Ramos (cell line): ENCODE results near the gene CPE.

Experiments used
- in situ Hi-C: fragments of 300-500 bp; cut with MboI; formaldehyde crosslinking; loops from one replicate; pipeline ENCODE4 v1.14.3; 2022; ENCODE audit warnings: low sequenced_read_pairs; ENCODE audit not compliant: unreplicated experiment

Gene CPE

DNA sequence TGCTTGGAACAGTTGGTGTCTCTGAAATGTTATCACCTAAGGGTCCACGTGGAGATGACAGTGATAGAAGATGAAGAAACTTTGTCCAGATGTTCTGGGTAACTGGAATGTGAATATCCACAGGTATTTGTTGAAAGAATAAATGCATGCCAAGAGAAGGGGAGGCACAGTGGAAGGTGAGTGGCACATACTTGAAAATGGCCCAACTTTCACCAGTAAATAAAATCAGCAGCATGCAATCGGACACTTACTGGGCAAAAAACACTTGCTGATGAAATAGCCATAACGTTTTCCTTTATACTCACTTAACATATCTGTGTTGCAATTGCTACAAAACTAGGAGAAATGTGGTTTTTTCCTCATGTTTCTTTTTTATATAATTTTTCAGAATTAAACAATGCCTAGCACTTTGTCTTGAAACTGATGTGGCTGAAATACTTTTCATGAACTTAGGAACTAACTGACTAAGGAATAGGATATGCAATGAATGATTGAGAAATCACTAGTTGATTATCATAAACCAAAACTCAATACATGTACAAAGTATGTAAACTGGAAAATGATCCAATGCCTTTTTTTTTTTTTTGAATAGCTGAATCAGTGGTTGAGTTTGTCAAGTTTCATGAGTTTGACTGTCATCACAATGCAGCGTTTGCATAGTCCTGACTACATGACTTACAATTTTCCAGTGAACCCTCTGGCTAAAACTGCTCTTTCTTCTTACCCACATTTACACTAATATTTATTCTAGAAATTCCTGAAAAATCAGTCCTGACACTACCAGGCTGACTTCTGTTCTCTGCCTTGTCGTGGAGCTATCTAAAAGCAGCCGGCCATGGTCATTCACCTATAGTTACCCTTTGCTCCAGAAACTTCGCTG is 127.4 kb downstream of the CPE start:
- in situ Hi-C loops, result no loop called here

DNA sequence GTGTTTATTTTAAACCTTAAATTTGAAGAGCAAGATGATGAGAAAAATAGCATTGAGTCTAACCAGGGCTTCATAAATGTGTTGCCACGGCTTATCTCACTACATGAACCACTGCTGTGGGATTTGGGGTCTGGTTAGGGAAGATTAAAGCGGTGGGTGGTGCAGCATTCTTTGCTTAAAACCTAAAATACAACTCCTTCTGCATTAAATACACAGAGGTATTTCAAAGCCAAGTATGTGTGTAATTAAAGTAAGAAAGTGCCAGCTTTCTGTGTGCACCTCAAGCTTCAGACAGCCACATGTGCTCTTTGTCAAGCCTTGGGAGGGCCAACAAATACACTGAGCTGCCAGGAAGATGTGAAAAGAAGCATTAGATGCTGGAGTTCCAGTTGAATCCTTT is 128.0 kb downstream of the CPE start:
- in situ Hi-C loops, result no loop called here

DNA sequence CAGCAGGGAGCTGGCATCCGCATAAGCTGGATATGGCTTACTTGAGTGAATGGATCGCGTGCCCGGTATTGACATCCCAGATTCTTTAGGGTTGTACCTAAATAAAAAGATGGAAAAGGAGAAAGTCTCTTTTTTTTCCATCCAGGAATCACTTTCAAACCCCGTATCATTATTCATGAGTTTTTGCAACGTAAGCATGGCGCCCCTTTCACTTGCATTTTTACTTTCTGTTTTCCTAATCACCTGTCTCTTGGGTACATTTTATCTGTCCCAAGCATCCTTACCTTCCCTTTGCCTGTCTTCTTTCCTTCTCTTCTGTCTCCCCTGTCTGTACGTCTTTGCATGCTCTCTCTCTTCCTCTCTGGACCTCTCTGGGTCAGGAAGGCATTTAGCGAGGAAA is 128.6 kb downstream of the CPE start:
- in situ Hi-C loops, result no loop called here

DNA sequence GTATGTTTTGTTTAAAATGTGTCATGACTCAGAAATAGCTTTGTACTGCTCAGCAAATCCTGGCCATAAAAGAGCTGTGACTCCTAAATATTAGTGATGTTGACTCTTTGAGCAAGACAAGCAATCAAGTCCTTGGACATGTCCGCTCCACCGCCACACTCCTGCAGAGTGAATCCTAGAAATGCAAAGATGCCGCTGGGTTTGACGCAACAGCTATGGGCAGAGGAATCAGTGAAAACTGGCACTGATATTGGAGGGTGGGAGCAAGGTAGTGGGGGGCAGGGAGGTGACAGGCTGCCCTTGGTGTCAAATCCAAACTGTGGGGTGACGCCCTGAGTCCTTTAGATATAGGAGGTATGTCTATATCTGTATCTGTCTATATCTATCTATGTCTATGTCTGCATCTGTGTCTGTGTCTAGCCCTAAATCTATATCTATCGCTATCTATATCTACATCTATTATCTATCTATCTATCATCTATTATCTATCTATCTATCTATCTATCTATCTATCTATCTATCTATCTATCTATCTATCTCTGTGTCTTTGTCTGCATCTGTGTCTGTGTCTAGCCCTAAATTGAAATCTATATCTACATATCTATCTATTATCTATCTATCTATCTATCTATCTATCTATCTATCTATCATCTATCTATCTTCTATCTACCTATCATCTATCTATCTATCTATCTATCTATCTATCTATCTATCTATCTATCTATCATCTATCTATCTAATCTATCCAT is 129.7 kb downstream of the CPE start:
- in situ Hi-C loops, result no loop called here

DNA sequence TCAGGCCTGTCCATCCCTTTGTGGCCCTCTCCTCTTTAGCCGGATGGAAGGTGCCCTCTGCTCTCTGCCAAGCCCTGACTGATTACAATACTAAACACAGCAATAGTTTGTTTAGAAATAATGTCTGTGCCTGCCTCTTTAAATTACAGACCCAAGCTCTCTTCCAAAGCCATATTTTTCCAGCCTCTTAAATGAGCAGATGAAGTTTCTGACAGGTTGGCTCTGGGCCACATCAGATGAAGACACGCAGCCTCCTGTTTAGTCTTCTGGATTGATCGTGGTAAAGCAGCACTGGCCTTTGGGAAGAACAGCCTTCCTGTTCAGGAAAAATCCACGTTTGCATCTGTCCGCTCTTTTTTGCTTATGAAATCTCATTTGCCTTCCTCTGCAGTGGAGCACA is 133.6 kb downstream of the CPE start:
- in situ Hi-C loops, result no loop called here

DNA sequence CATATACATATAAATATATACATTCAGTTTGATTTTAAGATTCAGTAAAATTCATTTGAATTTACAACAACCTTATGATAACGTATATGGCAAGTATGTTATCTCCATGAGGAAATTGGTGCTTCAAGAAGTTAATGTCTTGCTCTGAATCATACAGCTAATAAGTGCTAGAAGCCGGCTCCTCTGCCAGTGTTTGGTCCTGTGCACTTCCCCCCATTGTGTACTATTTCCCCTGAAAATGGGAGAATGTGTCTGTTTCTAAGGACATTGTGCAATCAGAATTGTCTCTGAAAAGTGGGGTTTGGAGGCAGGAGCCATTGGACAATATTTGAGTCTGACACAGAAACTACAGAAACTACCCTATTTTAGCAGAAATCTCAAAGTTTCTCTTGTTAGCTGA is 135.9 kb downstream of the CPE start:
- in situ Hi-C loops, result no loop called here

DNA sequence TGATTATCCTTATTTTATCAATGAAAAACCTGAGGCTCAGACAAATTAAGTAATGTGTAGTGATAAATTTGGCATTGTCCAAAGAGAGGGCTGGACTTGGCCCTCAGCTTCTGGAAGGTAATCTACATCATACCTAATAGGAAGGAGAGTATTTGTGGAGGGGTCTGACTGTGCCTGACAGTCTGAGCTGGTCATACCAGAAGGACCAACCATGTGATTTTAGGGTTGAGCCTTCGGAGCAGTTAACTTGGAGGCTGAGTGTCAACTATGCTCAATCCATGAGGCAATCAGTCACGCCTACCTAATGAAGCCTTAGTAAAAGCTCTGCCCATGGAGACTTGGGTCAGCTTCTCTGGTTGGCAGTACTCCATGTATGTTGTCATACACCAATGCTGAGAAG is 136.4 kb downstream of the CPE start:
- in situ Hi-C loops, result no loop called here

DNA sequence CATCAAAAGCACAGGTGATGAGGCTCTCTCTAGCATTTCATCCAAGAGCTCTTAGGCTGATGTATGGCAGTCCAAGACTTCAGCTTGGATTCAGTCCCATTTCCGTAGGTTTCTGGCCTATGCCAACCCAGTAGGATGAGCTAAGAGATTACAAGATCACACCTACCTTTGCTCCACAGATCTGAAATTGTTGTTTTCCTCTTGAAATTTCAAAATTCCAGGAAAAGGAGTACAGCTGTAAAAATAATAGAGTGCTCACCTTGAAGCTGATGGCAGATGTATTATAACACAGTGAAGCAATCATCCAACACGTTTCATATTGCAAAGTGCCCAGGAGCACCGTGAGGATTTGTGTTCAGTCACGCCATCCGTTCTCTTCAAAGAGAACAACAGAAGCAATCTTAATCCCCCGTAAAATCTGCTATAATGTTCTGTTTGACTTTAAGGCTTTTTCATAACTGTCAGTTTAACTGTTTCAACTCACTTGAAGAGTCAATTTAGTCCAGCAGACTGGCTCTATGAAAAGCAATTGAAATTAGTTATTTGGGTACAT is 137.5 kb downstream of the CPE start:
- in situ Hi-C loops, result no loop called here

DNA sequence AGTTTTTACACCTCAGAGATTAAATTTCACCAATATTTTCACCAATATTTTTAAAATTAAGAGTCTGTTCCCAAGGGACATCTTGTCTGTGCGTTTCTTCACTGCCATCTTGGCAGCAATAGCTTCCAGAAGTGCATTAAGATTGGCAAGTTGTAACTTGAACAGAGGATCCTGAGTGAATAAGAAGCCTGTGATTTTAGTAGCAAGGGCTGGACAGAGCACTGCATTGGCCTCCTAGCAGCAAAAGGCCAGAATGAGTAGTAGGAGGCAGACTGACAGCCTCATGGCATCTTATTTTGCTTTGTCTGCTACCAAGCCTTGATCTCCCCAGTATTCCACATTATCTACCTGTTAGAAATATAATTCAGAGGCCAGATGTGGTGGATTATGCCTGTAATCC is 138.4 kb downstream of the CPE start:
- in situ Hi-C loops, result no loop called here

DNA sequence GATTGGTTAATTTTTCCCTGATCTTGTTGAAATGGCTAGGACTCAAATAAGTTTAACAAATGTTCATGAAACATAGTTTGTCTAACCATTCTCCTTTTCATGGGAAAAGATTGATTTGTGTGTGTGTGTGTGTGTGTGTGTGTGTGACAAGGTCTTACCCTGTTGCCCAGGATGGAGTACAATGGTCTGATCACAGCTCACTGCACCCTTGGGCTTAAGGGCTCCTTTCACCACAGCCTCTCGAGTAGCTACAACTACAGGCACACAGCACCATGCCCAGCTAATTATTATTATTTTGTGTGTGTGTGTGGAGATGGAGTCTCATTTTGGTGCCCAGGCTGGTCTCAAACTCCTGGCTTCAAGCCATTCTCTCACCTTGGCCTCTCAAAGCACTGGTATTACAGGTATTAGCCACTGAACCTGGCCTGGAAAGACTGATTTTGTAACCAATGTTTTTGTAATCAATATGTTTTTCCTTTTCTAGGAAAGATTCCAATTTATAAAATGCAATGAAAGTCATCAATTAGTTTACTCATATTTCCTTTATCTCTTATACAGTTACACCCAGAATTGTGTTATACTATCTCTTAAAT is 139.3 kb downstream of the CPE start:
- in situ Hi-C loops, result no loop called here

DNA sequence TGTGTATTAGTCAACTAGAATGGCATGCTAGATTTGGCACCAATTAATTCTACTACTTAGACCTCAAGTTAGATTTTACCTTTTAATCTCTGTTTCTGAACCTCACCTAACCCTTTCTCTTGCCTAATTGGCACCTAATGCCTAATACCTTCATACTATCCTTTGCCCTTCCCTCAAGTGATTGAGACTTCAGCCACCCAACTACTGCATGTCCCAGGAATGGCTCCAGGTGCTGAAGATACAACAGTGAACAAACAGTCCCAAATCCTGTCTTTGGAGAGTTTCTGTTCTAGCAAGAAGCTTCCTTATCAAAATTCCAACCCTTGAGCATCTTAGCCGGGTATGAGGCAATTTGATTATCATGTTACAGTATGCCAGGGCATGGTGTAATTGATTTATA is 139.9 kb downstream of the CPE start:
- in situ Hi-C loops, result no loop called here

DNA sequence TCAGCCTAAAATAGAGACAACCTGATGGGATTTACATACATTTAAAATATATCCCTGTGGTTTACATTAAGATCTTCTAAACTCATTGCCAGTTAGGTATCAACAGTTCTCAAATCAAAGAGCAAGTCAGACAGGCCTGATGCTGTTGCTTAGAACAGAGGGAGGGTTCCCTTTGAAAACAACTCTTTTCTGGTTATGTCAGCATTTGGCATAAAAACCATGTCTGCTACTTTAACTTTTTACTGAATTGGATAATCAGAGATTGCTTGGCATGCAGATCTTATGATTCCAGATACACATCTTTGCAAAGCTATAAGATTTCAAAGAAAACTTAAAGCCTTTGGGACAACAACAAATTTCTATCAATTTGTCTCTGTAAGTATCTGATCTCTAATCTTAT is 140.8 kb downstream of the CPE start:
- in situ Hi-C loops, result no loop called here

DNA sequence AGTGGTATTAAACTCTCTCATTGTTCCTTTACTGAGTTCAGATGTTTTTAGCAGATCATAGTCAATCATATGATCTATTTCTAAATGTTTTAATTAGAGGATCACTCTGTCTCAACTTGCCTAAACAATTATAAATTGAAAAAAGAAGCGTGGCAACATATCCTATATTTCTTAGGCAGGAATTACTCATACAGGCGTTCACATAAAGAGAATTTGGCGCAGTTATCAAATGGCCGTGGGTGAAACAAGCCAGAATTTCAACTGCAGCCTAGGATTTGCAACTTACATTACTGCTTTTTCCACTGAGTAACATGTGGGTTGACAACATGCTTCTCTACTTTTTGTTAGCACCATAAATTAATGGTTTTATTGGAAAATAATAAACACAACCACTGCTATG is 141.3 kb downstream of the CPE start:
- in situ Hi-C loops, result no loop called here

DNA sequence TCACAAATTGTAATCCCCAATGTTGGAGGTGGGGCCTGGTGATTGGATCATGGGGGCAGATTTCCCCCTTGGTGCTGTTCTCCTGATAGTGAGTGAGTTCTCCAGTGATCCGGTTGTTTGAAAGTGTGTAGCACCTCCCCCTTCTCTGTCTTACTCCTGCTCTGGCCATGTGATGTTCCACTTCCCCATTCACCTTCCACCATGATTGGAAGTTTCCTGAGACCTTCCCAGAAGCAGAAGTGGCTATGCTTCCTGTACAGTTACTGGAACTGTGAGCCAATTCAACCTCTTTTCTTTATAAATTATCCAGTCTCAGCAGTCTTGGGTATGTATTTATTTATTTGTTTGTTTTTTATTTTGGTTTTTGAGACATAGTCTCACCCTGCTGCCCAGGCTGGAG is 143.2 kb downstream of the CPE start:
- in situ Hi-C loops, result no loop called here

DNA sequence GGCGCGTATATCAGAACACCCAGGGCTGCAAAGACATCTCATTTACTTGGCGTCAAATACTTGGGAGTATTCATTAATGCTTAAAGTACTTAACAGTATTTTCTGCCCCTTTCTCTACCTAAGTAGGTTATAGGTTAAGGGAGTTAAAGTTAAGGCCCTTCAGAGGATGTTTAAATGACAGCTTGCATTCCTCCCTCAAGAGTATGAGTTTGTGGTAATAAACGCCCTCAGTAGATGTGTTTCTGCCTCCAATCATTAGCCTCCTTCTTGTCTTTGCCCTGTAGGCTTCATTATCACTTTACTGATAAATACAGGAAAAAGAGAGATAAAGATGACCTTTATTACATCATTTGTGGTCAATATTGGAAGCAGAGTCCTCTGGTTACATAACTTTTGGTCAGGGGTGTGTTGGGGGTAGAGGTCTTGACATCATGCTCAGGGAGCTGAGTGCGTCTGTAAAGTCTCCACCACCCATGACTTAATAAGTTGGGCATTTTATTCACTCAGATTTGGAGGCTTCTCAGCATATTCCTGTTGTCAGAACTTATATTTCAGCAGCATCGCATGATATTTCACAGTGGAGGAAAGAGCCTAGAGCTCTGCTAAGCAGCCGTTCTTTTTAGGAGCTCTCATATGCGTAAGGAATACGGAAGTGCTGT is 145.9 kb downstream of the CPE start:
- in situ Hi-C loops, result no loop called here

DNA sequence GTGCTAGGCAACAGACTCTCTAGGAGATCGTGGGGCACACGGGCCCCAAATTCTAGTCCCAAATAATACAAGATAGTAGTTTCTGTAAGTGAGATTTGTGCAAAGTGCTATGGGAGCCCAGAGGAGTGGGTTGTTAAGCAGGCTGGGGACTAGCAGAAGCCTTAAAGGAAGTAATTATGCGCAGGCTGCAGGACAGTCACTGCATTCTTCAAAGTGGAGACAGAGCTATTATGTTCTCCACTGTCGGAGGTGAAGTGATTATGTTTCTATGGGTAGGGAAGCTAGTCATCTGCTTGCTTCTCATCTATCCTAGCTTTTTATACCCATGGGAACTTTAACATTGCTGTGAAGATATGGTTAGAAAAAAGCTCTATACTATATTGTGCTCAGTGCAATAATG is 154.2 kb downstream of the CPE start:
- in situ Hi-C loops, result no loop called here

DNA sequence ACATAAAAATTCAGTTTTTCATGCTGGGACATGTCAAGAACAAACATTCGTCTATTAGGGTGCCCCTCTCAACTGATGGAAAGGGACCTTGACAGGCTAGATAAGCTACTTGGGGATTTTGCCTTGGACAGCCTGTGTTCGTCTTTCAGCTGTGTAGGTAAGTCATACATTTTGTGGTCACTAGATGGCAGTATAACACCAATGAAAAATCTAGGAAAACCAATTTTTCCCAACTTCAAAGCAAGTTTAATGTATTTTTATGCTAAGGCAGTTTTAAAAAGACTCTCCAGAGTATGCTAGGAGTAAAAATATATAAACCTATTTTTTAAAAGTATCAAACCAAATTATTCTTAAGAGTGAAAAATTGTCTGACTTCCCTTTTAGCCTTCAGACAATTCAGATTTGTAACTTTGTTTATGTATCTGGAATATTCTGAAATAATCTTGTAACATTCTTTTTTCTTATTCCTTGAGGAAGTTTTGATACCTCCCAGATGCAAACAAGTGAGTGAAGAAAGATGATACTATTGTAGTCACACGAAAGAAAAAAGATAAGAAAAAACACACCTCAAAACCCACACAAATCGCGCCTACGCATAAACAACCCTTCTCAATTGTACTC is 158.3 kb downstream of the CPE start:
- in situ Hi-C loops, result loop anchor here (5.0 kb wide), 1 partner anchor 555 kb away; no protein-coding TSS in a partner anchor

DNA sequence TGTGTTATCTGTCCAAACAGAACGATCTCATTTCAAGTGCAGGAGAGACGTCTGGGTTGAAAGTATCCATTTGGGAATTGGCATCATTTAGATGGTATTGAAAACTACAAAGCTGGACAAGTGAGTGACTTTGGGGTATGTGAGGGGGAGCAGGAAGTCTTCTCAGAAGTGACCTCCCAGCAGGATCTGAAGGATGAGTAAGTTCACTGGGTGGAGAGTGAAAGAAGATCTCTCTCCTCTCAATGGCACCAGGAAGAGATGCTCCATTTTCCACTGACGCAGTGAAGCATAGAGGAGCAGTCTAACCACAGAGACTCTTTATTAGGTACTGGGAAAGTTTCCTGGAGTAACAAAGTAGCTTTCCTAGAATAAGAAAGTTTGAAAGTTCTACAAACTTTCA is 161.0 kb downstream of the CPE start:
- in situ Hi-C loops, result loop anchor here (5.0 kb wide), 1 partner anchor 552 kb away; no protein-coding TSS in a partner anchor

DNA sequence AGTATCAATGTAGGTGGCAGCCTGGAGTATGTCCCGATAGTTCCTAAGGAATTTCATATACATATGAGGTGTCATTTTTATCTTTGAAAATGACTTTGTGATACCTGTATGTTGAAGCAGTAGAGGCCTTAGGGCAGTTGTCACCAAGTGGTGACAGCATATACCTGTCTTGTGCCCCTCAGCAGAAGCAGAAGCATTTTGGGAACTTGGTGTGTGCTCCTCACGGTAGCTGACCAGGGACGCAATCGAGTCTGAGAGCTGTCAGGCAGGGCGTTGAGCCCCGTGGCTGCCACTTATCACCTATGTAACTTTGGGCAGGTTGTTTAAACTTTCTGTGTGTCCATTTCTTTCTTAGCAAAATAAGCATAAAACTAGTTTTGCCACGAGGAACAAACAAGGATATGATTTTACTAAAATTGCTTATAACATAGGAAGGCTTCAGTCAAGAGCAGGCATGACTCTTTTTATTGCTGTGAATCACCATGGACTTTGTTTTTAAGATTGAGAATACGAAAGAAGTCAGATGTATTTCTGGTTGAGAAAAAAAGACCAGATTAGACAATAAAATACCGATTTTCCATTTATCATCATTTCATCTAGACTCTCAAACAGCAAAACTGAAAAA is 161.5 kb downstream of the CPE start:
- in situ Hi-C loops, result no loop called here
